ENCODE results near the gene ZFYVE16. TPM values are rescaled to one million over a fixed set of nuclear protein-coding genes. Genes with fewer than 3 reads are reported as not detected.
A peak's percentile ranks its signal among the peaks of the same experiment; 100 is the strongest.
"Not testable (repeated sequence)": the region's sequence is repeated elsewhere in the genome, so short reads cannot be mapped to it uniquely, and the experiment has no call there.

The ZFYVE16 gene
- total and polyA plus RNA-seq, 10 of the 15 experiments (the other 5 are each of a cell fraction or from before 2014, with no cell fraction given): 2.9 to 11.2 (median 7.8) TPM

- TF ChIP-seq RUNX3 (IDR thresholded peaks at IDR 0.05; ENCODE audit: low read length) (peak; percentile 82), BMI1 (IDR thresholded peaks at IDR 0.05; ENCODE audit: borderline replicate concordance) (no peak), CREB1 (IDR thresholded peaks at IDR 0.05; ENCODE audit: low read depth) (peak; percentile 71; the same call in 1 of the 2 replicates), NFYB (IDR thresholded peaks at IDR 0.05; ENCODE audit: insufficient read depth, low read depth, low read length) (no peak), CEBPB (IDR thresholded peaks at IDR 0.05; ENCODE audit: borderline replicate concordance in 1 of 2, low read depth in 2 of 2, low read length in 2 of 2) (peak in 1 of 2 experiments; percentile 59; a peak in 1 of 4 replicates), TARDBP (IDR thresholded peaks at IDR 0.05; ENCODE audit: borderline replicate concordance) (no peak), IKZF1 (conservative IDR thresholded peaks at IDR 0.05) (peak; percentile 37; the same call in 1 of the 2 replicates), RELB (IDR thresholded peaks at IDR 0.05; ENCODE audit: low read depth) (0 out of 2 replicates have a peak, but pooled peaks have one; percentile 11), EED (IDR thresholded peaks at IDR 0.05; ENCODE audit: low read depth) (no peak), SPI1 (IDR thresholded peaks at IDR 0.05; ENCODE audit: borderline replicate concordance, insufficient read depth, low read depth, low read length) (peak; percentile 92)
Measured at GRCh38 chr5:80399526-80400239, 8.2 kb upstream of the ZFYVE16 start (continued).

GRCh38 chr5:80400368-80400767 lies 7.5 kb upstream of the ZFYVE16 start:
- WGBS (ENCODE audit: insufficient coverage, insufficient replicate concordance, low lambda C conversion rate, missing lambda C conversion rate): 95% methylated on average over 1 of the region's 1 CpG
- FAIRE-seq; intact Hi-C loops (cut with micrococcal nuclease; ENCODE audit: unreplicated experiment): not testable (repeated sequence)

More at GRCh38 chr5:80400368-80400767, 7.5 kb upstream of the ZFYVE16 start:
- CTCF ChIA-PET; SMC1A ChIA-PET (ENCODE audit: uncharacterized antibody, unreplicated experiment); H3K4me3 ChIP-seq; H3K4me1 ChIP-seq (ENCODE audit: control insufficient read depth, insufficient read depth, low read length); H3K9me3 ChIP-seq (replicated peaks; ENCODE audit: control insufficient read depth, insufficient read depth, low read length); H3K9ac ChIP-seq (ENCODE audit: control insufficient read depth, insufficient read depth, low read length); H3K36me3 ChIP-seq (ENCODE audit: control insufficient read depth in 2 of 2, insufficient read depth in 2 of 2, low read length in 1 of 2); DNase-seq (ENCODE audit: low read depth, low spot score); H3K79me2 ChIP-seq (ENCODE audit: control insufficient read depth, insufficient read depth, low read length); ATAC-seq; POLR2A ChIA-PET; RAD21 ChIA-PET (ENCODE audit: unreplicated experiment); H4K20me1 ChIP-seq (ENCODE audit: control insufficient read depth, insufficient read depth); BruUV-seq (replicated peaks); H2AFZ ChIP-seq (ENCODE audit: control insufficient read depth, low read depth, low read length); in situ Hi-C loops (cut with MboI); H3K27ac ChIP-seq (ENCODE audit: control insufficient read depth, insufficient read depth); H3K27me3 ChIP-seq (replicated peaks in 1 of 2; ENCODE audit: control insufficient read depth in 2 of 2, insufficient read depth in 2 of 2, low read length in 1 of 2); H3K4me2 ChIP-seq (ENCODE audit: control insufficient read depth, insufficient read depth): not testable (repeated sequence)
